Gastrocnemius medialis (tissue), 4 donors: ENCODE results near the gene STRIP1. TPM values are rescaled to one million over a fixed set of nuclear protein-coding genes. Genes with fewer than 3 reads are reported as not detected.

Experiments
- ATAC-seq, 2 donors: fragments of 150-250 bp; one replicate each; pipeline ENCODE4 v1.9.1; 2016
- DNase-seq, 2 donors: peaks; one replicate each; pipeline ENCODE4 v3.0.0-alpha.2; 2019
- H3K27ac ChIP-seq, 4 donors: fragments of 200-600 bp; sonication (generic); 1 replicate in 1 of 4; 2 replicates in 3 of 4; pipeline ENCODE4 v1.5.1; 2016 to 2018; ENCODE audit warnings: mild to moderate bottlenecking in 2 of 4, moderate library complexity in 1 of 4
- H3K27me3 ChIP-seq, 3 donors: fragments of 200-600 bp; sonication (generic) in 2 of 3; 1 replicate in 1 of 3; 2 replicates in 2 of 3; pipeline versions ENCODE4 v1.5.1 to v1.6.0; 2016 to 2019; ENCODE audit warnings: mild to moderate bottlenecking in 1 of 3, moderate library complexity in 1 of 3
- H3K36me3 ChIP-seq, 2 donors: fragments of 200-600 bp; sonication (generic) in 1 of 2; one replicate each; pipeline ENCODE4 v1.5.1; 2017 to 2018
- H3K4me1 ChIP-seq, 2 donors: fragments of 200-600 bp; sonication (generic) in 1 of 2; one replicate each; pipeline ENCODE4 v1.5.1; 2016 to 2017; ENCODE audit warnings: mild to moderate bottlenecking in 2 of 2
- H3K4me3 ChIP-seq, 4 donors: fragments of 200-600 bp; sonication (generic) in 3 of 4; 1 replicate in 1 of 4; 2 replicates in 3 of 4; pipeline ENCODE4 v1.5.1; 2016 to 2019; ENCODE audit warnings: mild to moderate bottlenecking in 2 of 4
- H3K9me3 ChIP-seq, 3 donors: fragments of 200-600 bp; sonication (generic) in 2 of 3; 1 replicate in 1 of 3; 2 replicates in 2 of 3; pipeline ENCODE4 v1.5.1; 2016 to 2019
- POLR2A ChIP-seq, 2 donors: fragments of 450-650 bp; IDR thresholded peaks; one replicate each; pipeline ENCODE4 v1.6.1; 2017; ENCODE audit warnings: antibody characterized with exemption in 2 of 2, mild to moderate bottlenecking in 2 of 2, moderate library complexity in 2 of 2
- in situ Hi-C, 4 donors: fragments of 200-750 bp; cut with MboI; loops; one replicate each; pipeline versions ENCODE4 v1.15.0 to v1.8.0; 2017; ENCODE audit warnings: low sequenced_read_pairs in 4 of 4
- intact Hi-C: fragments of 100-400 bp; cut with DNase I; formaldehyde crosslinking; loops from one replicate; pipeline ENCODE4 v1.15.1; 2023; ENCODE audit warnings: low total_unique reads
- total RNA-seq, 4 donors: library from RNA; depleted of rRNA; stranded (reverse); fragments of >200 nt; gene quantifications; one replicate each; pipeline versions ENCODE4 v1.1.0 to v1.2.3, GENCODE V29; 2016
- TF ChIP-seq, protein P1 (sequence below), 5 experiments: fragments of 450-650 bp in 3 of 5; fragments of 200-600 bp in 2 of 5; sonication (generic) in 2 of 5; IDR thresholded peaks in 4 of 5; conservative IDR thresholded peaks in 1 of 5; 1 replicate in 4 of 5; 2 replicates in 1 of 5; pipeline ENCODE4 v1.5.1; 2016 to 2019; ENCODE audit warnings: antibody characterized with exemption in 5 of 5, mild to moderate bottlenecking in 3 of 5, moderate library complexity in 3 of 5

Gene STRIP1
- total RNA-seq, 4 donors from 2014 or later: 17.9 to 31.4 (median 20.7) TPM

DNA sequence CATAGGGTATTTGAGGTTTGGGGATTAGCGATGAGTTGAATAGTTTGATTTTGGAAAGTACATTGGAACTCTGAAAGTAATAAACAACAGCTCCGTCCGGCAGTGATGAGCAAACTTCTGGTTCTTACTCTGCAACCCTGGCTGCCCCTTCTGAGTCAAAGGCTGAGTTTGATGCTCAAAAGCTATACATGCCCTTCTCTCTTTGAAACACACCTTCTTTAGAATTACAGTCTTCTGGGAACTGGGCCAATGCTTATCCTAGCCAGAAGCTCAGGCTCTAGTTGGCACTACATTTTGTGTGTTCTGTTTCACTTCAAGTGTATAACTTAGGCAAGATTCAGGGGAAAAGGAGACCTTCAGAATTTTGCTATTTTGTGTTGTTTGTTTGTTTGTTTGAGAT is 40.5 kb upstream of the STRIP1 start:
- Histone ChIP-seq H3K36me3 (no peaks in the 10 kb centered on the region), H3K27me3 (no peaks in the 10 kb centered on the region), H3K4me3 (no peak overlapping the region), H3K9me3 (no peaks in the 10 kb centered on the region), H3K4me1 (peaks cover 91% of the 10 kb centered on the region in 2 donors), H3K27ac (peak overlapping the region; percentile 39 to 89 (median 78))
- ATAC-seq: no peak
- no peak for DNase-seq
- in situ Hi-C loops: no loop called here
- intact Hi-C loops: loop anchor here (10.0 kb wide), 1 partner anchor 341 kb away; the partner anchor contains the start of gene RBM15
- TF ChIP-seq POLR2A (IDR thresholded peaks at IDR 0.05): no peak
- TF ChIP-seq, protein P1, sequence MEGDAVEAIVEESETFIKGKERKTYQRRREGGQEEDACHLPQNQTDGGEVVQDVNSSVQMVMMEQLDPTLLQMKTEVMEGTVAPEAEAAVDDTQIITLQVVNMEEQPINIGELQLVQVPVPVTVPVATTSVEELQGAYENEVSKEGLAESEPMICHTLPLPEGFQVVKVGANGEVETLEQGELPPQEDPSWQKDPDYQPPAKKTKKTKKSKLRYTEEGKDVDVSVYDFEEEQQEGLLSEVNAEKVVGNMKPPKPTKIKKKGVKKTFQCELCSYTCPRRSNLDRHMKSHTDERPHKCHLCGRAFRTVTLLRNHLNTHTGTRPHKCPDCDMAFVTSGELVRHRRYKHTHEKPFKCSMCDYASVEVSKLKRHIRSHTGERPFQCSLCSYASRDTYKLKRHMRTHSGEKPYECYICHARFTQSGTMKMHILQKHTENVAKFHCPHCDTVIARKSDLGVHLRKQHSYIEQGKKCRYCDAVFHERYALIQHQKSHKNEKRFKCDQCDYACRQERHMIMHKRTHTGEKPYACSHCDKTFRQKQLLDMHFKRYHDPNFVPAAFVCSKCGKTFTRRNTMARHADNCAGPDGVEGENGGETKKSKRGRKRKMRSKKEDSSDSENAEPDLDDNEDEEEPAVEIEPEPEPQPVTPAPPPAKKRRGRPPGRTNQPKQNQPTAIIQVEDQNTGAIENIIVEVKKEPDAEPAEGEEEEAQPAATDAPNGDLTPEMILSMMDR (IDR thresholded peaks at IDR 0.05 in 4 of 5, conservative IDR thresholded peaks at IDR 0.05 in 1 of 5): no peak

DNA sequence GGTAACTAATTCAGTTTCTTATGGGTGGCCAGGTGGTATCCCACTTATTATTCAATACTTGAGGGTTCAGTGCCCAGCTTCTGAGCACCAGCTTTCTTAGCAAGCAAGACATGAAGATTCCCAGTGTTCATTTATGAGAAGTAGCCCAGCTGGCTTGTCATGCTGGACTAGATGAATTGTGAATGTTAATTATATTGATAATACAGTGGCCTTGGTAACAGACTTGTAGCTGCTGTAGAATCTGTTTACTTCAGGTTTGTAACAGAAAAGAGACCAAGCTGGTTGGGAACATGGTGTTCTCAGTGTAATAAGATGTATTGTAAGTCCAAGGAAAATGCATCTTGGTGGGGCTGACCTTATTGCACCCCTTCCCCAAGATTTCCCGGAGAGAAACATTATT is 39.8 kb upstream of the STRIP1 start:
- Histone ChIP-seq H3K4me1 (peaks cover 90 to 92% of the 10 kb centered on the region in 2 donors), H3K27me3 (no peaks in the 10 kb centered on the region), H3K9me3 (no peaks in the 10 kb centered on the region), H3K4me3 (no peak overlapping the region), H3K27ac (peak overlapping the region; percentile 39 to 89 (median 78)), H3K36me3 (no peaks in the 10 kb centered on the region)
- intact Hi-C loops: loop anchor here (10.0 kb wide), 1 partner anchor 340 kb away; the partner anchor contains the start of gene RBM15
- in situ Hi-C loops: no loop called here
- TF ChIP-seq, protein P1 (IDR thresholded peaks at IDR 0.05 in 4 of 5, conservative IDR thresholded peaks at IDR 0.05 in 1 of 5): no peak
- no peak for TF ChIP-seq POLR2A (IDR thresholded peaks at IDR 0.05)
- no peak for DNase-seq
- ATAC-seq: no peak

DNA sequence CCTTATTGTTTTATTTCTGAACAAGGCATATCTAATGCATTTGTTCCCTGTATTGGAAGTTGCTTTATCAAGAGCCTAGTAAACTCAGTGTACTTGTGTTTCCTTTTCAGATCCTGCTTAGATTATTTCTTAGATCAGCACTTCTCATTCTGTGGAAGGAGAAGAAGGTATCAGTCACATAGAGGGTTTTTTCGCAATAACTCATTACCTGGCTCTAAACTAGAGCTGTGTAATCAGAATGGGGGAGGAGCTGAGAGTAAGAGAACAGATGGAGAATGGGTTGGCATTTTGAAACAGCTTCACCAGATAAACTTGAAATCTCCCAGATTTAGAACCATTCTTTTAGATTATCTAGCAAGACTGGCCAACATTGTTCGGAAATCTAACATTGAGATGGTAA is 38.9 kb upstream of the STRIP1 start:
- Histone ChIP-seq H3K27ac (peak overlapping the region; percentile 39 to 89 (median 78)), H3K36me3 (no peaks in the 10 kb centered on the region), H3K9me3 (no peaks in the 10 kb centered on the region), H3K4me3 (no peak overlapping the region), H3K4me1 (peaks cover 93 to 95% of the 10 kb centered on the region in 2 donors), H3K27me3 (no peaks in the 10 kb centered on the region)
- DNase-seq (no peak), ATAC-seq (no peak)
- TF ChIP-seq, protein P1 (IDR thresholded peaks at IDR 0.05 in 4 of 5, conservative IDR thresholded peaks at IDR 0.05 in 1 of 5): no peak
- no peak for TF ChIP-seq POLR2A (IDR thresholded peaks at IDR 0.05)
- in situ Hi-C loops: no loop called here
- intact Hi-C loops: loop anchor here (10.0 kb wide), 1 partner anchor 339 kb away; the partner anchor contains the start of gene RBM15

DNA sequence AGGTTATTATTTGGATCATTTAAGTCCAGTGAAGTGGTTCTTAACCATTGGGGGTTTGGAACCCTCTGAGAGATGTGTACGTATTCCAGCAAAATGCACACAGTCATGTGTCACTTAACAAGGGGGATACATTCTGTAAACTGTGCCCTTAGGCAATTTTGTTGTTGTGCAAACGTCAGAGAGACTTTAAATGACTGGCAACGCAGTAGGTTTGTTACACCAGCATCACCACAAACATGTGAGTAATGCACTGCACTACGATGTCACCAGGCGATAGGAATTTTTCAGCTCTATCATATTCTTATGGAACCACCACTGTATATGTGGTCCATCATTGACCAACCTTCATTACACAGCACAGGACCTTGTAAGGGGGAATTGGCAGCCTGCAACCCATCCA is 37.9 kb upstream of the STRIP1 start:
- no peaks in the 10 kb centered on the region for H3K9me3 ChIP-seq
- H3K36me3 ChIP-seq: no peaks in the 10 kb centered on the region
- intact Hi-C loops (loop anchor here (10.0 kb wide), 1 partner anchor 338 kb away; the partner anchor contains the start of gene RBM15), in situ Hi-C loops (no loop called here)
- ATAC-seq: peak in 1 of 2 donors; percentile 7
- H3K4me3 ChIP-seq: no peak overlapping the region
- TF ChIP-seq POLR2A (IDR thresholded peaks at IDR 0.05): no peak
- TF ChIP-seq, protein P1 (IDR thresholded peaks at IDR 0.05 in 4 of 5, conservative IDR thresholded peaks at IDR 0.05 in 1 of 5): no peak
- no peaks in the 10 kb centered on the region for H3K27me3 ChIP-seq
- H3K4me1 ChIP-seq: peaks cover 85 to 89% of the 10 kb centered on the region in 2 donors
- H3K27ac ChIP-seq: peak overlapping the region; percentile 55 to 89 (median 78)
- no peak for DNase-seq
